D721Med (cell line): ENCODE data around the gene FGB.

Experiments
- DNase-seq: peaks from one replicate; pipeline ENCODE4 v3.0.0; 2011; ENCODE audit warnings: low spot score; ENCODE audit not compliant: insufficient read length
- FAIRE-seq: peaks from 2 replicates; lab custom pipeline; 2011; peaks lifted over from hg19 to GRCh38; lab: Jason Lieb, UNC
- TF ChIP-seq, protein P1 (sequence below): IDR thresholded peaks from 2 replicates; pipeline ENCODE4 v1.5.1; 2012; ENCODE audit warnings: mild to moderate bottlenecking, control low read depth; ENCODE audit not compliant: insufficient read depth; ENCODE audit errors: missing control alignments

FGB gene

DNA sequence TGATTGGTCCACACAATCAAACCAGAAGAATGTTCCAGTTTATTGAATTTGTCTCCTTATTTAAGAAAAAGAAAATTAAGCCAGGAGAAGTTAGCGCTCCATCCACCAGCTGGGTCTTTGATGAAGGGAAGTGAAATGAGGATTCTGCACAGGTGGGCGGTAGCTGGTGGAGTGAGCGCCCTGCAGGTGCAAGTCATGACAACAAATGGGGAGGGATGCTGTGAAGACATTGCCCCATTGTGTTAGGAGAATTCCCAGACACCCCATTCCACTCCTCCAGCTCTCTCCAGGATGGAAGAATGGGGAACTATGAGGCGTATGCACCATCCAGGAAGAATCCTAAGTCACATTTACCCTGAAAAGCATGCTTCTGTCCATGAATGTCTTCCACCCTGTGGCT is 35.5 kb upstream of the FGB start:
- DNase-seq (no peak), FAIRE-seq (no peak)
- TF ChIP-seq, protein P1, sequence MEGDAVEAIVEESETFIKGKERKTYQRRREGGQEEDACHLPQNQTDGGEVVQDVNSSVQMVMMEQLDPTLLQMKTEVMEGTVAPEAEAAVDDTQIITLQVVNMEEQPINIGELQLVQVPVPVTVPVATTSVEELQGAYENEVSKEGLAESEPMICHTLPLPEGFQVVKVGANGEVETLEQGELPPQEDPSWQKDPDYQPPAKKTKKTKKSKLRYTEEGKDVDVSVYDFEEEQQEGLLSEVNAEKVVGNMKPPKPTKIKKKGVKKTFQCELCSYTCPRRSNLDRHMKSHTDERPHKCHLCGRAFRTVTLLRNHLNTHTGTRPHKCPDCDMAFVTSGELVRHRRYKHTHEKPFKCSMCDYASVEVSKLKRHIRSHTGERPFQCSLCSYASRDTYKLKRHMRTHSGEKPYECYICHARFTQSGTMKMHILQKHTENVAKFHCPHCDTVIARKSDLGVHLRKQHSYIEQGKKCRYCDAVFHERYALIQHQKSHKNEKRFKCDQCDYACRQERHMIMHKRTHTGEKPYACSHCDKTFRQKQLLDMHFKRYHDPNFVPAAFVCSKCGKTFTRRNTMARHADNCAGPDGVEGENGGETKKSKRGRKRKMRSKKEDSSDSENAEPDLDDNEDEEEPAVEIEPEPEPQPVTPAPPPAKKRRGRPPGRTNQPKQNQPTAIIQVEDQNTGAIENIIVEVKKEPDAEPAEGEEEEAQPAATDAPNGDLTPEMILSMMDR = no peak

DNA sequence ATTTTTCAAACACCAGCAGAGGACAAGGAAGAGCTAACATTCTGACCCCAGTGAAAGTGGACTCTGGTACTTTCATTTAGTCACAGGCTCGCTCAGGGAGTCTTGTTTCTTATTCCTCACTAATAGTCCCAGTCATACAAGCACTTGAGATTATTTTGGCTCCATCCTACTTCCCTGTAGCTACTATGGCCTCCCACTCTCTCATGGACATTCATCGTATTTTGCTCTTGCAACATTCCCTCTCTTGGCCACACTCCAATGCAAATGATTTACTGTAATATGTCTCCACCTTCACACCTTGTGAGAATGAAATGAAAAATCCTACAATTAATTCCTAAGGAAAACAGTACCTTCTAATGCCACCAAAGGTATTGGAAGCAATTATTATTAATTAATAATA is 33.9 kb upstream of the FGB start:
- TF ChIP-seq, protein P1 = no peak
- DNase-seq (no peak), FAIRE-seq (no peak)

DNA sequence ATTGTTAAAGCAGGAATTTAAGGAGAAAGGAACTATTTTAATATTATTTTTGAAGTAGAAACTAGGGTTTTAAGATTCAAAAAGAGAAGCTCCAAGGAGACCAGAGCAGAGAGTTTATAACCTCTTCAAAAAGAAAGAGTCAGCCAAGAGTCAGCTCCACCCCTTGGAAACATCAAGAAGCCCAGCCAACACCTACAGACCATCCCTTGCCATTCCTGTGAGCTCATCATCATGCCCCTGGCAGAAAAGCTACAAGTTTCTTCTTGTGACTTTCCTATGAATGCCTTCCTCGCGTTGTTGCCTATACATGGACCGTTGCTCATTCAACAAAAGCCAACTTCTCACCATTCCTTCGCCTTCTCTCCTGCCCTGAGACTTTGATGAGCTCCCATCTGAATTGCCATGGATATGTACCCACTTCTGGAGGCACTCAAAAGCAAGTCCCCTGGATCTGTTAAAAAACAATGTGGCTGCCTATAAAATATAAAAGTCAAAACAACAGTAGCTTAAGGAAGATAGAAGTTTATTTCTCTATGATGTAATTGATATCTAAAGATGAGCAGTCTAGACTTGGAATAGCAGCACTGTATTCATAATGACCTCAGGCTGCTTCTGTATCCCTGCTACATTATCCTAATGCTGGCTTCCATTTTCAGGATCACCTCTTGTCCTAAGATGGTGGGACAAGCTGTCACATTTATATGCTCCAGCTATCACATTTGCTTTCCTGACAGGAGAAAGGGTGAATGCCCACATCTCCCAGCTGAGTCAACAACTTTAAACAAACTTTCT is 32.9 kb upstream of the FGB start:
- TF ChIP-seq, protein P1 = no peak
- no peak for FAIRE-seq
- no peak for DNase-seq

DNA sequence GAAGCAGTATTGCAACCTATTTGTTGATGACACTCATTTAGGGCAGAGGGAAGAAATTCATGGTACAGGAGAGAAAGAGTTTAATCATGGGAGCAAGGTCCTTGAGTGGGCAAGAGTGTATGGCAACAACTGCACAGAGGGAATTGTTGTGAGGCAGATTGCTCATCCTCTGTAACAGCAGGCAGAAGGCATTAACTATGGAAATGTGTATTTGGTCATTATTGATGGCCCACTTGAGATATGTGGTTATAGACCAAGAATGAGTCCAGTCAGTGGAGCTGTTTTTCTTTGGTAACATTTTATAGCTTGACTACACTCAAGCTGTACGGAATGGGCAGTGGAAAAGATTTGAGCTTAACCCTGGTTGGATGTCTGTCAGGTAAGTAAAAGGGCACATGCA is 28.5 kb upstream of the FGB start:
- TF ChIP-seq, protein P1 = no peak
- FAIRE-seq (no peak), DNase-seq (no peak)

DNA sequence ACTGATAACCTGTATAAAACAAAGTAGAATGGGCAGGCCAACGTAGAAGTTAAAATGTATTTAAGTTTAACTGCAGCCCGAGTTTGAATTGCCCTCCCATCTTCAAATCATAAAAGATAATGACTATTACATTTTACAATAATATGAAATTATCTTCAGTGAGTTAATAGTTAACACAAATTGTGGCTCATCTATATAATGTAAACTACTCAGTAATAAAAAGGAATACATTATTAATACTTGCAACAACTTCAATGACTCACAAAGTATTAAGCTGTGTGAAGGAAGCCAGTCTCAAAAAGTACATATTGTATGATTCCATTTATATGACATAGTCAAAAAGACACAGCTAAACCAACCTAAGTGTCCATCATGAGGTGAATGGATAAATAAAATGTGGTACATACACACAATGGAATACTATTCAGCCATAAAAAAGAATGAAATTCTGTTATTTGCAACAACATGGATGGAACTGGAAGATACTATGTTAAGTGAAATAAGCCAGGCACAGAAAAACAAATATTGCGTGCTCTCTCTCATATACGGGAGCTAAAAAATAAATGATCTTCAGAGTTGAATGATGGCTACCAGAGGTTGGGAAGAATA is 20.4 kb upstream of the FGB start:
- TF ChIP-seq, protein P1 = no peak
- no peak for FAIRE-seq
- DNase-seq = no peak

DNA sequence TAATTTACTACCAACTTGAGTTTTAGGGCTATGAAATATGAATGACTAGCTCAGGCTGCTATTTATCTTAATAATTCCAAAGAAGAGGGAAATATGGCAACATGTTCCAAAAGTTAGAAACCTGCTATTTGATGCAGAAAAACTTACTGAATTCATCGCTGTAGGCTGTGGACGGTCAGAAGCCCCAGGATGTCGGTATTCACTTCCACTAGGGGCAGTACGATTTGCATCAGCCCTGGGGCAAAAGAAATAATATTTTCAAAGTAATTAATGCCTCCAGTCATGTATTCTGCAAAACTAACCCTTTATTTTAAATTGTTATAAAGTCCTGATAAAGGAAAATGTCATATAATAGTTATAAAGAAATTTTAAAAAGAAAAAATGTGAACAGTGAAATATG is 17.1 kb upstream of the FGB start:
- TF ChIP-seq, protein P1 = no peak
- DNase-seq (no peak), FAIRE-seq (no peak)
